ENCODE data around the gene RYR3.

RYR3 gene

DNA sequence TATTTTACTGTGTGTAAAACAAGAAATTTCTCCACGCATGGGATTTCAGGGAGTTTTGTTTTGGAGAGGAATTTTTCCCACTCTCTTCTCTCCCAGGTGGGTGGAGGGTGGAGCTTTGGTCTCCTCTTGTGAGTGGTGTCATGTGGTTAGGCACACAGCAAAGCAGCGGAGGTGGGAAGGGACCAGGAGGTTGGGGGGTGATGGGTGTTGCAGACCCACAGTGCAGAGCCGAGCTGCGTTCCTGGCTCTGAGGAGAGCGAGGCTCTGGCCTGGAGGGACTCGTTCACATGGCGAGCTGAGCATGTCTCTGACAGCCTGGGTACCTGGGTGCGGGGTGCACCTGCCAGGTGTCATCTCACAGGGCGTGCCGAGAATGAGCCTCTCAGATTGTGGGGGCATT, 87.8 kb downstream of the RYR3 start:
- Histone ChIP-seq H4K20me1 (ENCODE audit: control insufficient read depth, insufficient read depth, low read depth, low read length) (no peaks in the 10 kb centered on the region), H3K4me2 (ENCODE audit: low read length) (no peak overlapping the region)

GRCh38 chr15:33400941-33401340, 90.2 kb downstream of the RYR3 start:
- Histone ChIP-seq H3K36me3 (ENCODE audit: control insufficient read depth, low read length) (no peaks in the 10 kb centered on the region), H3K79me2 (ENCODE audit: control insufficient read depth, low read length) (no peaks in the 10 kb centered on the region), H3K4me2 (ENCODE audit: low read length) (no peak overlapping the region), H3K9me2 (replicated peaks; ENCODE audit: control insufficient read depth, low read length) (no peaks in the 10 kb centered on the region), H3K9me3 (ENCODE audit: control insufficient read depth, insufficient read depth, low read length) (no peaks in the 10 kb centered on the region), H3F3A (ENCODE audit: control insufficient read depth, insufficient read depth) (no peaks in the 10 kb centered on the region), H3K4me1 (ENCODE audit: control insufficient read depth, low read length) (no peaks in the 10 kb centered on the region), H4K20me1 (ENCODE audit: control insufficient read depth, insufficient read depth, low read depth, low read length) (no peaks in the 10 kb centered on the region), H3K4me3 (ENCODE audit: low read length) (no peak overlapping the region), H3K27ac (ENCODE audit: low read depth, low read length) (no peak overlapping the region), H3K27me3 (ENCODE audit: control insufficient read depth, low read length) (no peaks in the 10 kb centered on the region)
- TF ChIP-seq EZH2phosphoT487 (IDR thresholded peaks at IDR 0.05; ENCODE audit: borderline replicate concordance, low read length) = no peak
- TF ChIP-seq, protein P1, sequence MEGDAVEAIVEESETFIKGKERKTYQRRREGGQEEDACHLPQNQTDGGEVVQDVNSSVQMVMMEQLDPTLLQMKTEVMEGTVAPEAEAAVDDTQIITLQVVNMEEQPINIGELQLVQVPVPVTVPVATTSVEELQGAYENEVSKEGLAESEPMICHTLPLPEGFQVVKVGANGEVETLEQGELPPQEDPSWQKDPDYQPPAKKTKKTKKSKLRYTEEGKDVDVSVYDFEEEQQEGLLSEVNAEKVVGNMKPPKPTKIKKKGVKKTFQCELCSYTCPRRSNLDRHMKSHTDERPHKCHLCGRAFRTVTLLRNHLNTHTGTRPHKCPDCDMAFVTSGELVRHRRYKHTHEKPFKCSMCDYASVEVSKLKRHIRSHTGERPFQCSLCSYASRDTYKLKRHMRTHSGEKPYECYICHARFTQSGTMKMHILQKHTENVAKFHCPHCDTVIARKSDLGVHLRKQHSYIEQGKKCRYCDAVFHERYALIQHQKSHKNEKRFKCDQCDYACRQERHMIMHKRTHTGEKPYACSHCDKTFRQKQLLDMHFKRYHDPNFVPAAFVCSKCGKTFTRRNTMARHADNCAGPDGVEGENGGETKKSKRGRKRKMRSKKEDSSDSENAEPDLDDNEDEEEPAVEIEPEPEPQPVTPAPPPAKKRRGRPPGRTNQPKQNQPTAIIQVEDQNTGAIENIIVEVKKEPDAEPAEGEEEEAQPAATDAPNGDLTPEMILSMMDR (IDR thresholded peaks at IDR 0.05; ENCODE audit: low read depth, low read length, poor library complexity, severe bottlenecking) = no peak

More for the DNA sequence above, 87.8 kb downstream of the RYR3 start:
- H3F3A ChIP-seq (ENCODE audit: control insufficient read depth, insufficient read depth) = no peaks in the 10 kb centered on the region
- H3K9me2 ChIP-seq (replicated peaks; ENCODE audit: control insufficient read depth, low read length) = no peaks in the 10 kb centered on the region
- no peaks in the 10 kb centered on the region for H3K27me3 ChIP-seq (ENCODE audit: control insufficient read depth, low read length)
- H3K9me3 ChIP-seq (ENCODE audit: control insufficient read depth, insufficient read depth, low read length) = no peaks in the 10 kb centered on the region
- no peaks in the 10 kb centered on the region for H3K79me2 ChIP-seq (ENCODE audit: control insufficient read depth, low read length)
- H3K4me1 ChIP-seq (ENCODE audit: control insufficient read depth, low read length) = no peaks in the 10 kb centered on the region
- H3K27ac ChIP-seq (ENCODE audit: low read depth, low read length) = no peak overlapping the region
- no peak for TF ChIP-seq EZH2phosphoT487 (IDR thresholded peaks at IDR 0.05; ENCODE audit: borderline replicate concordance, low read length)
- TF ChIP-seq, protein P1 (IDR thresholded peaks at IDR 0.05; ENCODE audit: low read depth, low read length, poor library complexity, severe bottlenecking) = no peak
- H3K4me3 ChIP-seq (ENCODE audit: low read length) = no peak overlapping the region
- no peaks in the 10 kb centered on the region for H3K36me3 ChIP-seq (ENCODE audit: control insufficient read depth, low read length)

- H3K9me2 ChIP-seq (replicated peaks; ENCODE audit: control insufficient read depth, low read length) = no peaks in the 10 kb centered on the region
- no peaks in the 10 kb centered on the region for H3K27me3 ChIP-seq (ENCODE audit: control insufficient read depth, low read length)
- H3K4me1 ChIP-seq (ENCODE audit: control insufficient read depth, low read length) = no peaks in the 10 kb centered on the region
- no peaks in the 10 kb centered on the region for H3K36me3 ChIP-seq (ENCODE audit: control insufficient read depth, low read length)
- H3F3A ChIP-seq (ENCODE audit: control insufficient read depth, insufficient read depth) = no peaks in the 10 kb centered on the region
- no peaks in the 10 kb centered on the region for H3K79me2 ChIP-seq (ENCODE audit: control insufficient read depth, low read length)
- no peak overlapping the region for H3K4me3 ChIP-seq (ENCODE audit: low read length)
- no peaks in the 10 kb centered on the region for H3K9me3 ChIP-seq (ENCODE audit: control insufficient read depth, insufficient read depth, low read length)
- no peaks in the 10 kb centered on the region for H4K20me1 ChIP-seq (ENCODE audit: control insufficient read depth, insufficient read depth, low read depth, low read length)
- no peak for TF ChIP-seq EZH2phosphoT487 (IDR thresholded peaks at IDR 0.05; ENCODE audit: borderline replicate concordance, low read length)
- TF ChIP-seq, protein P1 (IDR thresholded peaks at IDR 0.05; ENCODE audit: low read depth, low read length, poor library complexity, severe bottlenecking) = no peak
- H3K27ac ChIP-seq (ENCODE audit: low read depth, low read length) = no peak overlapping the region
- H3K4me2 ChIP-seq (ENCODE audit: low read length) = no peak overlapping the region
These were observed 91.8 kb downstream of the RYR3 start for GRCh38 chr15:33402600-33402999.

- H3K9me2 ChIP-seq (replicated peaks; ENCODE audit: control insufficient read depth, low read length) = no peaks in the 10 kb centered on the region
- H3K27ac ChIP-seq (ENCODE audit: low read depth, low read length) = no peak overlapping the region
- H3F3A ChIP-seq (ENCODE audit: control insufficient read depth, insufficient read depth) = no peaks in the 10 kb centered on the region
- no peaks in the 10 kb centered on the region for H3K9me3 ChIP-seq (ENCODE audit: control insufficient read depth, insufficient read depth, low read length)
- TF ChIP-seq EZH2phosphoT487 (IDR thresholded peaks at IDR 0.05; ENCODE audit: borderline replicate concordance, low read length) = no peak
- TF ChIP-seq, protein P1 (IDR thresholded peaks at IDR 0.05; ENCODE audit: low read depth, low read length, poor library complexity, severe bottlenecking) = no peak
- no peak overlapping the region for H3K4me2 ChIP-seq (ENCODE audit: low read length)
- no peaks in the 10 kb centered on the region for H3K27me3 ChIP-seq (ENCODE audit: control insufficient read depth, low read length)
- H3K36me3 ChIP-seq (ENCODE audit: control insufficient read depth, low read length) = no peaks in the 10 kb centered on the region
- H3K79me2 ChIP-seq (ENCODE audit: control insufficient read depth, low read length) = no peaks in the 10 kb centered on the region
- H4K20me1 ChIP-seq (ENCODE audit: control insufficient read depth, insufficient read depth, low read depth, low read length) = no peaks in the 10 kb centered on the region
- H3K4me1 ChIP-seq (ENCODE audit: control insufficient read depth, low read length) = no peaks in the 10 kb centered on the region
- no peak overlapping the region for H3K4me3 ChIP-seq (ENCODE audit: low read length)
These were observed 94.3 kb downstream of the RYR3 start for GRCh38 chr15:33405096-33405495.

All from DOHH2 (cell line).